ENCODE measurements around the gene LRP6. TPM values are rescaled to one million over a fixed set of nuclear protein-coding genes. Genes with fewer than 3 reads are reported as not detected.
"Not testable (repeated sequence)": the region's sequence is repeated elsewhere in the genome, so short reads cannot be mapped to it uniquely, and the experiment has no call there.

LRP6 gene
- total and polyA plus RNA-seq, 10 of the 15 experiments (the other 5 are each of a cell fraction or from before 2014, with no cell fraction given), result 1.5 to 14.9 (median 6.1) TPM

GRCh38 chr12:12263909-12264308, 2.9 kb downstream of the LRP6 start (continued):
- TF ChIP-seq ZNF217 (IDR thresholded peaks at IDR 0.05), result no peak

GRCh38 chr12:12256291-12256757, 10.5 kb downstream of the LRP6 start:
- intact Hi-C loops (cut with micrococcal nuclease; ENCODE audit: unreplicated experiment); H4K20me1 ChIP-seq (ENCODE audit: control insufficient read depth, insufficient read depth); H3K79me2 ChIP-seq (ENCODE audit: control insufficient read depth, insufficient read depth, low read length); DNase-seq (ENCODE audit: low read depth, low spot score); H3K9ac ChIP-seq (ENCODE audit: control insufficient read depth, insufficient read depth, low read length); ATAC-seq; H3K27ac ChIP-seq (ENCODE audit: control insufficient read depth, insufficient read depth); BruUV-seq (replicated peaks); H3K36me3 ChIP-seq (ENCODE audit: control insufficient read depth in 2 of 2, insufficient read depth in 2 of 2, low read length in 1 of 2); CTCF ChIA-PET; H3K4me1 ChIP-seq (ENCODE audit: control insufficient read depth, insufficient read depth, low read length); H3K4me3 ChIP-seq; FAIRE-seq; H3K27me3 ChIP-seq (replicated peaks in 1 of 2; ENCODE audit: control insufficient read depth in 2 of 2, insufficient read depth in 2 of 2, low read length in 1 of 2); in situ Hi-C loops (cut with MboI); H3K4me2 ChIP-seq (ENCODE audit: control insufficient read depth, insufficient read depth); H3K9me3 ChIP-seq (replicated peaks; ENCODE audit: control insufficient read depth, insufficient read depth, low read length); POLR2A ChIA-PET; RAD21 ChIA-PET (ENCODE audit: unreplicated experiment); H2AFZ ChIP-seq (ENCODE audit: control insufficient read depth, low read depth, low read length): not testable (repeated sequence)
- 63% methylated on average over 6 of the region's 6 CpGs for WGBS (ENCODE audit: insufficient coverage, insufficient replicate concordance, low lambda C conversion rate, missing lambda C conversion rate)
- SMC1A ChIA-PET (ENCODE audit: uncharacterized antibody, unreplicated experiment), result interaction anchor here (1.7 kb wide), 1 partner anchor 9 kb away, joined by 4 read pairs; no protein-coding TSS in a partner anchor

DNA sequence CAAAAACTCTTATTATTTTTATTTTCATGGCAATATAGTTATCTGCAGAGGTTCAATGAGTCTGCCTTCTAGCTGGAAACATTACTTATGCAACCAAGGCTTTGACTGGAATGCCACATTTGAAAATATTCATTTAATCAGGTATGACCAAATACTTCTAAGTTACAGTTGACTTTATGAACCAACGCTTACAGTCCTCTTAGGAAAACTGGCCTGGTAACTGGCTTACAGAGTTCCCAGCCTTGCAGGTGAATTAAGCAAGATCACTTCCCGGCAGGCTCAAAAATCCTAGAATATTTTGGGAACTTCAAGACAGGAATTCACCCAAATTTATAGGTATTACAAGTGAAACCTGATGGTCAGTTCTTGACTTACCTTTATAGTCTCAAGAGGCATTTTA, 12.3 kb downstream of the LRP6 start:
- no peak overlapping the region for H2AFZ ChIP-seq (ENCODE audit: control insufficient read depth, low read depth, low read length)
- DNase-seq (ENCODE audit: low read depth, low spot score), result no peak
- CTCF ChIA-PET, result interaction anchor here (1.8 kb wide), 1 partner anchor 172 kb away, joined by 5 read pairs; no protein-coding TSS in a partner anchor
- BruUV-seq (replicated peaks), result no TSS peak
- no peaks in the 10 kb centered on the region for H4K20me1 ChIP-seq (ENCODE audit: control insufficient read depth, insufficient read depth)
- RAD21 ChIA-PET (ENCODE audit: unreplicated experiment), result no interaction called here
- in situ Hi-C loops (cut with MboI) (no loop called here), intact Hi-C loops (cut with micrococcal nuclease; ENCODE audit: unreplicated experiment) (no loop called here)
- no peak overlapping the region for H3K4me2 ChIP-seq (ENCODE audit: control insufficient read depth, insufficient read depth)
- no peak overlapping the region for H3K27ac ChIP-seq (ENCODE audit: control insufficient read depth, insufficient read depth)
- no peaks in the 10 kb centered on the region for H3K4me1 ChIP-seq (ENCODE audit: control insufficient read depth, insufficient read depth, low read length)
- no peaks in the 10 kb centered on the region for H3K27me3 ChIP-seq (replicated peaks in 1 of 2; ENCODE audit: control insufficient read depth in 2 of 2, insufficient read depth in 2 of 2, low read length in 1 of 2)
- FAIRE-seq, result no peak
- no peak overlapping the region for H3K4me3 ChIP-seq
- WGBS (ENCODE audit: insufficient coverage, insufficient replicate concordance, low lambda C conversion rate, missing lambda C conversion rate), result 75% methylated on average over 2 of the region's 2 CpGs
- no peaks in the 10 kb centered on the region for H3K36me3 ChIP-seq (ENCODE audit: control insufficient read depth in 2 of 2, insufficient read depth in 2 of 2, low read length in 1 of 2)
- SMC1A ChIA-PET (ENCODE audit: uncharacterized antibody, unreplicated experiment), result no interaction called here
- H3K79me2 ChIP-seq (ENCODE audit: control insufficient read depth, insufficient read depth, low read length), result no peaks in the 10 kb centered on the region; the same call in 1 of the 2 replicates
- H3K9ac ChIP-seq (ENCODE audit: control insufficient read depth, insufficient read depth, low read length), result no peak overlapping the region
- no peak for TF ChIP-seq NBN (IDR thresholded peaks at IDR 0.05)
- no peak for ATAC-seq
- H3K9me3 ChIP-seq (replicated peaks; ENCODE audit: control insufficient read depth, insufficient read depth, low read length), result no peaks in the 10 kb centered on the region; the same call in 1 of the 3 replicates
- POLR2A ChIA-PET, result interaction anchor here (0.5 kb wide), 1 partner anchor 504 kb away, joined by 4 read pairs; no protein-coding TSS in a partner anchor

Measured in GM12878 (cell line).